ENCODE measurements around the gene ISL2. TPM values are rescaled to one million over a fixed set of nuclear protein-coding genes. Genes with fewer than 3 reads are reported as not detected.
"Not testable (repeated sequence)": the region's sequence is repeated elsewhere in the genome, so short reads cannot be mapped to it uniquely, and the experiment has no call there.

ISL2 gene
- not detected for total RNA-seq

- peak; percentile 56 for ATAC-seq (ENCODE audit: low read depth)
- peak within 1 kb of the TSS; percentile 80 for H3K27ac Mint-ChIP-seq
- POLR2A ChIA-PET: interaction anchor here (0.8 to 1.0 kb wide), 2 partner anchors 9 to 25 kb away, joined by 3 to 4 read pairs; partner anchors contain the start of gene ETFA
Measured at GRCh38 chr15:76336254-76337058, at the start of gene ISL2. ISL2 (plus strand) TSS chr15:76336773; CDS start chr15:76336884, 111 bp downstream.

DNA sequence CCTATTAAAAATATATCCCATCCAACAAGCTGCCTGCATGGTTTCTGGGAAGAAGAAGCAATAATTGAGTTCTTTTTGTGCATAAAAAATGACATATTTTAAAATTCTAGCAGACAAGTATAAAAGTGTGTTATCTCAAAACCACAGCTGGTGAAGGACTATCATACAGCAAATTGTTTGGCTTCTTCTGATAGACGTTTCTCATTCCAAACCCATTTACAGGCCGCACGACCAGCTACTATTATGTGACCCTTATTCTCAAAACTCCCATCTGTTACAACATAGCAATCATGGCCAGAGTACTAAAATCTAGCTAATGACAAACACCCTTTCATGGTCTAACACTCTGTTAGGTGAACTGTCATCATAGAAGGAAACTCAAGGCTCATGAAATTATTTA lies 47.0 kb upstream of the ISL2 start:
- Mint-ChIP-seq H3K9me3 (no peaks in the 10 kb centered on the region), H3K36me3 (peaks cover 23% of the 10 kb centered on the region), H3K4me3 (no peak overlapping the region), H3K27ac (no peak overlapping the region), H3K4me1 (peaks cover 19% of the 10 kb centered on the region), H3K27me3 (no peaks in the 10 kb centered on the region)
- DNase-seq (no peak), ATAC-seq (ENCODE audit: low read depth) (no peak)
- POLR2A ChIA-PET: no interaction called here

More at GRCh38 chr15:76336254-76337058, at the start of gene ISL2:
- Mint-ChIP-seq H3K4me3 (peak within 1 kb of the TSS; percentile 91), H3K9me3 (no peaks in the 10 kb centered on the region), H3K27me3 (peaks cover 71% of the 10 kb centered on the region), H3K4me1 (peaks cover 42% of the 10 kb centered on the region), H3K36me3 (peaks cover 2% of the 10 kb centered on the region)
- peak; percentile 75 for DNase-seq

DNA sequence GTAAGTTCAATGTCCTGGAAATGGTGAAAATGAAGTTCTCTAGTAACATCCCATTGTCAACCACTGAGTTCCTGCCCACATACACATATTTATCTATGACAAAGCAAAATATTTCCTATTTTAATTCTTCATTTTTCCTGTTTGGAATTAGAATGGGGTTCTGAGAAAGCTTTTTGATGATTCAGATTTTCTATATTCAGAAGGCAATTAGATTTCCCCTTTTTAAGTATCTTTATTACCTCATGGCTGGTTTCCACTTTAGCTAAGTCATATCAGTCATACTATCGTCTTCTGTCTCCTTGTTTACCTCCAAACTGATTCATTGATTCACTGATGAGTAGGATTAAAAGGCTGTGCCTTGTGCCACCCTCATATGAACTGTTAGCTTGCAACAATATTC lies 43.2 kb upstream of the ISL2 start:
- peaks cover 13% of the 10 kb centered on the region for H3K4me1 Mint-ChIP-seq
- no peaks in the 10 kb centered on the region for H3K27me3 Mint-ChIP-seq
- DNase-seq (no peak), ATAC-seq (ENCODE audit: low read depth) (no peak)
- no peak overlapping the region for H3K27ac Mint-ChIP-seq
- H3K9me3 Mint-ChIP-seq: no peaks in the 10 kb centered on the region
- no peak overlapping the region for H3K4me3 Mint-ChIP-seq
- peaks cover 28% of the 10 kb centered on the region for H3K36me3 Mint-ChIP-seq
- POLR2A ChIA-PET: no interaction called here

DNA sequence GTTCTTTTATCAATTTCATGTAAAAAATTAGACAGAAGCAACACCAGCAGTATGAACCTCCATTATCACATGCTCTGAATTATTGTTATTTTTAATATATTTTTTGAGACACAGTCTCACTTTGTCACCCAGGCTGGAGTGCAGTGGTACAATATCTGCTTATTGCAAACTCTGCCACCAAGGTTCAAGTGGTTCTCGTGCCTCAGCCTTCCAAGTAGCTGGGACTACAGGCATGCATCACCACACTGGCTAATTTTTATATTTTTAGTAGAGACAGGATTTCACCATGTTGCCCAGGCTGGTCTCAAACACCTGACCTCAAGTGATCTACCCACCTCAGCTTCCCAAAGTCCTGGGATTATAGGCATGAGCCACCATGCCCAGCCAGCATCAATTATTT lies 42.1 kb upstream of the ISL2 start:
- ATAC-seq (ENCODE audit: low read depth); POLR2A ChIA-PET; H3K4me3 Mint-ChIP-seq; H3K9me3 Mint-ChIP-seq; H3K27ac Mint-ChIP-seq; H3K27me3 Mint-ChIP-seq; DNase-seq: not testable (repeated sequence)
- peaks cover 15% of the 10 kb centered on the region for H3K4me1 Mint-ChIP-seq
- peaks cover 28% of the 10 kb centered on the region for H3K36me3 Mint-ChIP-seq

GRCh38 chr15:76296849-76297248 lies 39.7 kb upstream of the ISL2 start:
- DNase-seq (no peak), ATAC-seq (ENCODE audit: low read depth) (no peak)
- Mint-ChIP-seq H3K9me3 (no peaks in the 10 kb centered on the region), H3K27ac (no peak overlapping the region), H3K27me3 (no peaks in the 10 kb centered on the region), H3K36me3 (peaks cover 19% of the 10 kb centered on the region), H3K4me3 (no peak overlapping the region), H3K4me1 (peaks cover 14% of the 10 kb centered on the region)
- POLR2A ChIA-PET: no interaction called here

DNA sequence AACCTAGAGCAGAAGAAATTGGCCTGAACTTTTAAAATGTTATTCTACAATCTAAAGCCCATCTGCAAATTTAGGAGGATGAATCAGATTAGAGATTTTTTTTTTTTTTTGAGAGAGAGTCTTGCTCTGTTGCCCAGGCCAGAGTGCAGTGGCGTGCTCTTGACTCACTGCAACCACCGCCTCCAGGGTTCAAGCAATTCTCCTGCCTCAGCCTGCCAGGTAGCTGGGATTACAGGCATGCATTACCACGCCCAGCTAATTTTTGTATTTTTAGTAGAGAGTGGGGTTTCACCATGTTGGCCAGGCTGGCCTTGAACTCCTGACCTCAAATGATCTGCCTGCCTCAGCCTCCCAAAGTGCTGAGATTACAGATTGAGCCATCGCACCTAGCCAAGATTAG lies 38.6 kb upstream of the ISL2 start:
- H3K27ac Mint-ChIP-seq; ATAC-seq (ENCODE audit: low read depth); POLR2A ChIA-PET; H3K27me3 Mint-ChIP-seq; H3K4me3 Mint-ChIP-seq; DNase-seq; H3K9me3 Mint-ChIP-seq: not testable (repeated sequence)
- Mint-ChIP-seq H3K36me3 (peaks cover 12% of the 10 kb centered on the region), H3K4me1 (peaks cover 12% of the 10 kb centered on the region)

DNA sequence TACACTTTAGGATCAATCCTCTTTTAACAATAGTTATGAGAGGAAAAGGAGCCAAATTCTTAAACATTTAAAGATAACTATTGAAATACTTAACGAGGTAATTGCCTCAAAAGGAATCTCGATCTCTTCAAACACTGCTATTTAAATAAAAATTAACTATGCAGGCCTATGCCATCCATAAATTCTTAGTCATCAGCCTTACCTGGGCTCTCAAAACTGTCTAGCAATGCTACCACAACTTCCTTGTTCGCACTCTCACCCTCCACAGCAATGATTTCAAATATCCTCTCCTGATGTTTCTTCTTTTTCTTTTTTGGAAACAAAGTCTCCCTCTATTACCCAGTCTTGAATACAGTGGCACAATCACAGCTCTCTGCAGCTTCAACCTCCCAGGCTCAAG lies 37.6 kb upstream of the ISL2 start:
- POLR2A ChIA-PET: no interaction called here
- no peaks in the 10 kb centered on the region for H3K27me3 Mint-ChIP-seq
- no peak overlapping the region for H3K4me3 Mint-ChIP-seq
- ATAC-seq (ENCODE audit: low read depth) (no peak), DNase-seq (no peak)
- H3K27ac Mint-ChIP-seq: no peak overlapping the region
- peaks cover 8% of the 10 kb centered on the region for H3K4me1 Mint-ChIP-seq
- H3K9me3 Mint-ChIP-seq: no peaks in the 10 kb centered on the region
- H3K36me3 Mint-ChIP-seq: peaks cover 7% of the 10 kb centered on the region

DNA sequence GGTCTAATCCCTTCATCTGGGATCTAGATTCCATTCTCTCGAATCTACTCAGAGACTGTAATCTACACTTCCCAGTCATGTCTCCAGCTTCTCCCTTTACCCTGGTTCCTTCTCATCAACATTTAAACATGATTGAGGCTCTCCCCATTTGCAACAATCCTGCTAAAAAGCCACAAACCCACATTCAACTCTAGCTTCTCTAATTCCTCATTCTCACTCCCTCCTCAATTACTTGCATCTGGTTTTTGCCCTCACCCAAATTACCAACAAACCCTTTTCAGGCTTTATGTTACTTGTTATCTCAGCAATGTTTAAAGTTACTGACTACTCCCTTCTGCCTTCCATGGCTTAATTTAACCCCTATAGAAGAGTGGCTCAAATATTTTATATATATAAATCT lies 36.8 kb upstream of the ISL2 start:
- no peak for ATAC-seq (ENCODE audit: low read depth)
- no peaks in the 10 kb centered on the region for H3K9me3 Mint-ChIP-seq
- peaks cover 8% of the 10 kb centered on the region for H3K4me1 Mint-ChIP-seq
- peaks cover 12% of the 10 kb centered on the region for H3K36me3 Mint-ChIP-seq
- no peaks in the 10 kb centered on the region for H3K27me3 Mint-ChIP-seq
- POLR2A ChIA-PET: no interaction called here
- no peak overlapping the region for H3K4me3 Mint-ChIP-seq
- no peak overlapping the region for H3K27ac Mint-ChIP-seq
- no peak for DNase-seq

DNA sequence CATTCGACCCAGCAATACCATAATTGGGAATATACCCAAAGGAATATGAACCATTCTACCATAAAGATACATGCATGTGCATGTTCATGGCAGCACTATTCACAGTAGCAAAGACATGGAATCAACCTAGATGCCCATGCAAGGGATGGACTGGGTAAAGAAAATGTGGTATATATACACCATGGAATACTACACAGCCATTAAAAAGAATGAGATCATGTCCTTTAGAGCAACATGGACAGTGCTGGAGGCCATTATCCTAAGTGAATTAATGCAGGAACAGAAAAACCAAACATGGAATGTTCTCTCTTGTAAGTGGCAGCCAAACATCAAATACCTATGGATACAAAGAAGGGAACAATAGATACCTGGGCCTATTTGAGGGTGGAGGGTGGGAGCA lies 32.7 kb upstream of the ISL2 start:
- Mint-ChIP-seq H3K27me3 (no peaks in the 10 kb centered on the region), H3K27ac (no peak overlapping the region), H3K9me3 (peaks cover 2% of the 10 kb centered on the region), H3K4me3 (no peak overlapping the region), H3K4me1 (peaks cover 12% of the 10 kb centered on the region), H3K36me3 (peaks cover 14% of the 10 kb centered on the region)
- POLR2A ChIA-PET: no interaction called here
- no peak for ATAC-seq (ENCODE audit: low read depth)
- no peak for DNase-seq

DNA sequence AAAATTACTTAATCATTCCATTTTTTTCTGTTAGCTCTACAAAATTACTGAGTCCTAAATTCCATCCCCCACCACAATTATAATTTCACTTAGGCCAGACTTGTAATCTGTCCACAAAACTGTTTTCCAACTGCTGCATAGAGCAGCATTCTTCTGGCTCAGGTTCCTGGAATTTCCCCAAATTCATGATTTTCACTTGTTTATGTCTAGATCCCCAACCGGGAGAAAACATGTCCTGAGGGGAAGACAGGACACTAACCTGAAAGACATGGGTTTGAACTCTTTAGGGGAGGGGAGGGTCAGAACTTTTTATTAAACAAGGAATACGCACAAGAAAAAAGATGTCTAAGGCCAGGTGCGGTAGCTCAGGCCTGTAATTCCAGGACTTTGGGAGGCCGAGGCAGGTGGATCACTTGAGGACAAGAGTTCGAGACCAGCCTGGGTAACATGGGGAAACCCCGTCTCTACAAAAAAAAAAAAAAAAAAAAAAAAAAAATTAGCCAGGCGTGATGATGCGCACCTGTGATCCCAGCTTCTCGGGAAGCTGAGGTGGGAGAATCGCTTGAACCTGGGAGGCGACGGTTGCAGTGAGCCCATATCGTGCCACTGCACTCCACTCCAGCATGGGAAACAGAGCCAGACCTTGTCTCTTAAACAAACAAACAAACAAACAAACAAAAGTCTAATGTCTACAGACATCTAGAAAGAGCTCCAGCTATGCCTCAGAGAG lies 26.8 kb upstream of the ISL2 start:
- POLR2A ChIA-PET: no interaction called here
- Mint-ChIP-seq H3K27me3 (no peaks in the 10 kb centered on the region), H3K36me3 (peaks cover 13% of the 10 kb centered on the region), H3K27ac (no peak overlapping the region), H3K9me3 (peaks cover 2% of the 10 kb centered on the region), H3K4me1 (peaks cover 19% of the 10 kb centered on the region), H3K4me3 (peak overlapping the region; percentile 86)
- DNase-seq (no peak), ATAC-seq (ENCODE audit: low read depth) (no peak)

DNA sequence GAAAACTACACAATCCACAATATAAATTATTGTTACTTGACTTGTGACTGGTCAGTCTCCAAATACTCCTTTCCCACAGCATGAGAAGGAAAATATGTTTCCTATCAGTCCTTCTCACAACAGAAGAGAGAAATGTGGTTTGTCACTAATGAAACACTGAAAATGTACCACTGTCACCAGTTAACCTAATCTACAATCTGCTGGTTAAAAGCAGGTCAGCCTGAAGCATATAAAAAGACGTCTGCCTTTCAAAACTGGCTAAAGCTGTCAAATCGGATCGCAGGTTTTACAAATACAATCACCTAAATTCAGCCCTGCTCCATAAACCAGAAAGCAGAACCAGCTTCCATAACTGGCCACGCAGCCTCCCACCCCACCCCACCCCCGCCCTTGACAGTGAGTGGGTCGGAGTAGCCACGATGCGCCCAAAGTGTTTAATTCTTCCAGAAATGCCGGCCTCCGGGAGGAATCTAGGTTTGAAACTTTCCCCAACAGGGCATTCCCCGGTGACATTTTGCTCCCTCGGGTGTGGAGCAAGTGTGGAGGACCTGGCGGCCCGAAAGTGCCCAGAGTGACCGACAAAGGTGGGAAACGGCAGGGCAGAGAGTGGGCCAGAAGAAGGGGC lies 26.0 kb upstream of the ISL2 start:
- peaks cover 9% of the 10 kb centered on the region for H3K36me3 Mint-ChIP-seq
- POLR2A ChIA-PET: interaction anchor here (1.1 to 1.5 kb wide), 3 partner anchors 10 to 35 kb away, joined by 3 read pairs; no protein-coding TSS in a partner anchor
- peaks cover 19% of the 10 kb centered on the region for H3K4me1 Mint-ChIP-seq
- no peaks in the 10 kb centered on the region for H3K9me3 Mint-ChIP-seq
- peak overlapping the region; percentile 79 for H3K27ac Mint-ChIP-seq
- no peaks in the 10 kb centered on the region for H3K27me3 Mint-ChIP-seq
- no peak for DNase-seq
- peak overlapping the region; percentile 86 for H3K4me3 Mint-ChIP-seq
- no peak for ATAC-seq (ENCODE audit: low read depth)

GRCh38 chr15:76311100-76311953 lies 25.2 kb upstream of the ISL2 start, which contains the start of gene ETFA:
ETFA (minus strand) TSS chr15:76311469; CDS start chr15:76311388, 81 bp downstream.
- DNase-seq: peak; percentile 95
- Mint-ChIP-seq H3K4me3 (peak within 1 kb of the TSS; percentile 86), H3K36me3 (peaks cover 9% of the 10 kb centered on the region), H3K27ac (peak within 1 kb of the TSS; percentile 79), H3K4me1 (peaks cover 16% of the 10 kb centered on the region), H3K9me3 (no peaks in the 10 kb centered on the region), H3K27me3 (peaks cover 5% of the 10 kb centered on the region)
- POLR2A ChIA-PET: interaction anchor here (1.0 to 1.5 kb wide), 5 partner anchors 10 to 34 kb away, joined by 3 to 4 read pairs (median 3); partner anchors contain the start of gene ISL2
- peak; percentile 99 for ATAC-seq (ENCODE audit: low read depth)
